Measurements from ENCODE around the gene NEURL1.

GRCh38 chr10:103513380-103514060 is 20.0 kb downstream of the NEURL1 start:
- no peak for TF ChIP-seq CTCF (IDR thresholded peaks at IDR 0.05)
- TF ChIP-seq POLR2A (IDR thresholded peaks at IDR 0.05) = no peak
